GM18909 (cell line): Measurements from ENCODE around the gene CLCN5.

Experiments used
- ATAC-seq: cut with Tn5 transposase; IDR thresholded peaks from one replicate; pipeline ENCODE4 v1.9.1; 2021; ENCODE audit warnings: mild to moderate bottlenecking; ENCODE audit not compliant: unreplicated experiment, poor library complexity

Gene CLCN5

DNA sequence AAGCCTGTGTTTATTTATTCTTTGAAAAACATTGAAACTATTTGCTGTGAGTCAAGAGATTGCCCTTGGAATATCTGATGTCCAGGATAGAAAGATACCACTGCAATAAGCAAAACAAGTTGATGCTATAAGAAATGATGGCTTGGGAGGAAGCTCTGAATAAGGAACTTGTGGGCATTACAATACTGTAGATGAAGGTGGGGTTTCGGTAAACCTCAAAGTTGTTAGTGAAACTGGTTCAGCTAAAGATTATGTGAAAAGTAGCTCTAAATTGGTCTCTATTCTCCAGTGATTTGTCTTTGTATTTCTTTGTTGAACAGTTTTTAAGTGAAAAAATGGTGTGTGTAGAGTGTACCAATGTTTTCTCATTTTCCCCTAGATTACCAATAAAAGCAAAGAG lies 149.7 kb downstream of the CLCN5 start:
- ATAC-seq, result no peak

DNA sequence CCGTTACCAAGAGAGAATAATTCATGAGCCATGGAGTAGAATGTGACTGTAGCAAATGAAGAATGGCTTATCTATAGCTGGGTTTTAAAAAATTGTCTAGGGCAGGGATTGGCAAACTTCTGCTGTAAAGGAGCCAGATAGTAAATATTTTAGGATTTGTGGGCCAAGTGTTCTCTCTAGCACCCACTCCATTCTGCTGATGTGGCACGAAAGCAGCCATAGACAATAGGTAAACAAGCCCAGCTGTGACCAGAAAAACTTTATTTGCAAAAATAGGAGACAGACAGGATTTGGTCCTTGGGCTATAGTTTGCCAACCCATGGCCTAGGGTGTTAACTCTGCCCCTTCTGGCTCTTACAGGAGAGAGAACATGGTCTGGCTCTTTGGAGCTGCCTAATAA lies 151.2 kb downstream of the CLCN5 start:
- ATAC-seq, result no peak

DNA sequence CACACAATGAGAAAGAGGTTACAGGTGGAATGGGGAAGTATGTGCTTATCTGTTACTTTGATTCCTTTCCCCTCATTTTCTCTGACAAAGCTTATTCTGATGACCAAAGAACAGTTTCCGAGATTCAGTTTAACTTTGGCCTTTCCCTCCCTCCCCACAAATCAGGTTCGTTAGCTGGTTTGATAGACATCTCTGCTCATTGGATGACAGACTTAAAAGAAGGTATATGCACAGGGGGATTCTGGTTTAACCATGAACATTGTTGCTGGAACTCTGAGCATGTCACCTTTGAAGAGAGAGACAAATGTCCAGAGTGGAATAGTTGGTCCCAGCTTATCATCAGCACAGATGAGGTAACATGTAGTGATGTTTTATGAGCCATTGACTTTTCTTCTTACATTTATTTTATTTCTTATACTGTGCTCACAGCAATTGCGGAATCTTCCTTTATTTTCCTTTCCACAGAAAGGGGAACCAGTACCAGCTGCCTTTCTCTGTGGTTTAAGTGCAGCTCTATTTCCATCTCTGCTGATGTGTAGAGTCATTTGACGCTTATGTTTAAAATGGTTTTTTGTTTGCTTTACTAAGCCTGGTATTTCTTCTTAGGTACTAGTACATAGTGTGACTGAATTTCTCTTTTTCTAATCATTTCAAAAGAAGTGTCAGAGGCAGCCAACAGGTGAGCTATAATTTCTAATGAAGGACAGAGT lies 153.4 kb downstream of the CLCN5 start:
- ATAC-seq, result no peak

DNA sequence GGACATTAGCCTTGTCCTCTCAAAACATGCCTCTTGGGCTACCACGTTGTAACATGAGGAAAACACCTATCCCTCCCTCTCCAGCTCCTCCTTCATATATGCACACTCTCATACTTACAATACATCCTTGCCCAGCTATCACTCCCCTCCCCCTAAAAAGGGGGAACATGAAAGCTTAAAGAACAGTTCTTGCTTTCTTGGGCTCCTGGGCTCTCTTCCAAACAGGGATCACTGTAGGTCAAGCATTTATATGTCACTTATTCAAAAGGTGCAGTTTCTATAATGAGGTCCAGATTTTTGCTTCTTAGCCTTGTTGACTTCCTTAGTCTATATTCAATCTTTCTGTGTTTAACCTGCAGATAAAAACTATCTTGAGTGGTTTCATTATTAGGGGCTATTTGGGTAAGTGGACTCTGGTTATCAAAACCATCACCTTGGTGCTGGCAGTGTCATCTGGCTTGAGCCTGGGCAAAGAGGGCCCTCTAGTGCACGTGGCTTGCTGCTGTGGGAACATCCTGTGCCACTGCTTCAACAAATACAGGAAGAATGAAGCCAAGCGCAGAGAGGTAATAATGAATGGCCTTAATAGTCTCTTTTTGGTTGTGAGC lies 159.0 kb downstream of the CLCN5 start:
- no peak for ATAC-seq

DNA sequence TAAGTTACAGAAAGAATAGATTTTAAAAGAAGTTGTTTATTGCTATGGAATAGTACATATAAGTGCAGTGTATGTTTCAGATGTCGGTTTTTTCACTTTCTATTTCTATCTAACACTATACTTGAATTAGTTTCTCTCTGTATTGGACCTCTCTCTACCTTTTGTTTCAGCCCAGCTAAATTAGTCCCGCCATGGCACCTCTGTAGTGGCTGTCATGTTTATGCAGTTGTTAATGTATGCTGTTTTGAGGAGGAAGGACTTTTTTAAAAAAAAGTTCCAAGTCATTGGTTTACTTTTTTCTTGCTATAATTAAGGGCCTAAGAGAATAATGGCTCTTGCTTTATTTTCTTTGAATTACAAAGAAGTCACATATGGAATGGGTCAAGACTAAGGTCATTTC lies 160.3 kb downstream of the CLCN5 start:
- no peak for ATAC-seq

DNA sequence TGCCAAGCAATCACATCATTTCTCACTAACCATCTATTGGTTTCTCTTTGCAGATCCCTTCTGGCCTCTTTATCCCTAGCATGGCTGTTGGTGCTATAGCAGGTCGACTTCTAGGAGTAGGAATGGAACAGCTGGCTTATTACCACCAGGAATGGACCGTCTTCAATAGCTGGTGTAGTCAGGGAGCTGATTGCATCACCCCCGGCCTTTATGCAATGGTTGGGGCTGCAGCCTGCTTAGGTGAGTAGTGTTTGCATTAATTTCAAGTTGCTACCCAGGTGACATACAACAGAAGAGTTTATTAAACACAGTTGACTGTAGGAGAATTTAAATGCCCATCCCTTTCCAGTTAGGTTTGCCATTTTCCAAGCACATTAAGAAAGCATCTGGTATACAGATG lies 166.2 kb downstream of the CLCN5 start:
- ATAC-seq, result no peak

DNA sequence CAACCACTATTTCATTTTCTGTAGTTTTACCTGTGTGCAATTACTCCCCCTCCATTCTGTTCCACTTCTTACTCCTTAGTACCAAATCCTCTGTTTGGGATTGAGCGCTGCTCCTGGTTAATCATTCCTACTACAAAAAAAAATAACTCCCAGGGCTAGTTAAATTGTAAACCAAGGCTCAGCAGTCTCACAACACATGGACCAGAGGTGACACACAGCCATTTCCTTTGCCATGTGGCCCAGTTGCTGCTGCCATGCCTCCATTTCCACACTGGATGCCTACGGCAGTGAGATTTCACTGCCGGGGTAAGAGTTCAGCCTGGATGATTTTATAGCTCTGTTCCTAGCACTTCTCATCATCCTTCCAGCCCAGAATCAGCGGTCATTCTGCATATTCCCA lies 171.2 kb downstream of the CLCN5 start:
- ATAC-seq, result no peak

DNA sequence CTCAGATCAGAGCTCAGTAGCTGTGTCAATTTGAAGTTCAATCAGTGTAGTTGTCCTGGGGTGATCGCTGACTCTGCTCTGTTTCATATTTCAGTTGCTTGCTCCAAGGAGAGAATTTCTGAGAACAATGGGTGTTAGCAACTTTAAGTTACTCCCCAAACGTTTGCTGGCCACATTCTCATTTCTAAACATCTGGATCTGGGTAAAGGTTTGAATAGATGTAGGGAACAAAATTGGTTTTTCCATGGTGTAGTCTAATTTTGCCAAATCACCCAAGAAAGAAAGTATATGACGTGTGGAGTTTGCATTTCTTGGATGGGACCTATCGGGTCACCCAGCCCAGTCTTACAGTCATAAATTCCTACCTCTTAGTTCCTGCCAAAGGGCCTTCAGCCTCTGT lies 174.7 kb downstream of the CLCN5 start:
- no peak for ATAC-seq

DNA sequence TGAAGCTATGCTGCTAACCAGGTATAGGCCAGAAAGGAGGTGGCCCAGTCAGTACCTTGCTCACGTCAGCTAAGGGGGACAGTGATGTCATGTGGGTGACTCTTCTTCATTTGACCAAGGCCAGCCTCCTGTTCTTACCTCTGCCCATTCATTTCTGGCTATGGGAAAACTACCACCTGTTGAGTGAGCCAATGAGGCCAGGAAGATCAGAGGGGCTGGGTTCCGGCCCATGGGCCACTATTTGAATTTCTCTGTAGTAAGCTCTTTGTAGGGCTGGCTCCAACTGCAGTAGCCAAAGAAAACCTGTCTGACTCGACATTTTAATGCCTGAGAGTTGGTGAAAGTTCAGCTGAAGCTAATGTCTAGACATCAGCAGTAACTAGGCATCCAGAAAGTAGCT lies 175.8 kb downstream of the CLCN5 start:
- no peak for ATAC-seq

DNA sequence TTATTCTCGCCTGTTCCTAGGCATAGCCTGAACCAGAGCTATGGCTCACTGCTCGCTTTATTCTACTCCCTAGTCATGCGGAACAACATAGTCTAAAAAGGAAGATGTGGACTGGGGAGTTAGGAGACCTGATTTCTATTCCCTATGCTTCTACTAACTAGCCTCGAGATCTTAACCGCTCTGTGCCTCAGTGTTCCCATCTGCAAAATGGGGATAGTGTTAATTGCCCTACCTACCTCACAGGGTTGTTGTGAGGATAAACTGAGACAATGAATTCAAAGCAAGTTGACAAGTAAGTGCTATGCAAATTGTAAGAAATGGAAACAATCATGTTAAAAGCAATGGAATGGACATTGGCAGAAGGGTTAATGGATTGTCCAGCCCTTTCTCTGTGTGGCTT lies 176.4 kb downstream of the CLCN5 start:
- no peak for ATAC-seq

DNA sequence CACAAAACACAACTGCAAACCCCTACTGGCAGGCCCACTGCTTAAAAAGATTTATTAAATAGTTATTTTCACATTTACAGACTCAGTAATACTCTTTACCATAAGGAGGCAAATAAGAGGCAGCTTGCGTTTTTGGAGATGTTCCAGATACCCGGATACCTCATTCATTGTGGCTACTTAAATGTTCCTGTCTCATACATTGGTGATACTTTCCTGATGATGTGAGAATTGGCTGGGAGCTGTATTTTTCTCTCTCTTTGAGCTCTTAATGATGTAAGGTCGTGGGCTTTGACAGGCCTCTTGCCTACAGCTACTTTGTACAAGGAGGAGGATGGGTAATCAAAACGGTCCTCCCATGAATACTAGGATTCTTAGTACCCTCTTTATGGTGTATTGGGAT lies 176.9 kb downstream of the CLCN5 start:
- no peak for ATAC-seq

DNA sequence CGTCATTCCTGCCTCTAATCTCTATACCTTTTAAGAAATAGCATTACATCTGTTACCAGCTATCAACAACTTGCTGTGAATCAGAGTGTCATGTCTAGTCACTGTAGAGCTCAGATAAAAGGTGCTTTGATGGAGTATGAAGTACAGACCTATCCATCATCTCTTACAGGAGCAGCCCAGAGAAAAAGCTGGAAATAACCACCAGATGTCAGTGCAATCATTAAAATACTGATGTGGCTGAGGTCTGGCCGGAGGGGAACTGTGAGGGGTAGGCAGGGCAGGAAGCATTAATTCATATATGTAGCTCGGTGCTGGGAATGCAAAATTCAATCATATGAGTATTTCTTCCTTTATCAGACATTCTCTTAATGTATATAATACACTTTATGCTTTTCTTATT lies 177.8 kb downstream of the CLCN5 start:
- no peak for ATAC-seq

DNA sequence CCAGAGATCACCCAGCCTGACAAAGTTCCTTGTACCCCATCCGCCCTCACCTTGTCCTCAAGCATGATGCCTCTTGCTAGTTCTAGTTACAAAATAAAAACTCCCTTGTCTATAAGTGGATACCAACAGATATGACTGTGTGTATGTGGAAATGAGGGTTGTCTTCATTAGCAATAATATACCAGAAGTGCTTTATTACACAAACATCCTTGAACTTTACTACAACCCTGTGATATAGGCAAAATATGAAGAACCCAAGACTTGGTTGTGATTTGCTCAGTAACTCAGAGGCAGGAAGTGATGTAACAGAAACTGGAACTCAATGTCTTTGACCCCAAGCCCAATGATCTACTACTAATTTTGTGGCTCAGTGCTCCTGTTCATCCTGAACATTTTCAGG lies 180.8 kb downstream of the CLCN5 start:
- ATAC-seq, result no peak

DNA sequence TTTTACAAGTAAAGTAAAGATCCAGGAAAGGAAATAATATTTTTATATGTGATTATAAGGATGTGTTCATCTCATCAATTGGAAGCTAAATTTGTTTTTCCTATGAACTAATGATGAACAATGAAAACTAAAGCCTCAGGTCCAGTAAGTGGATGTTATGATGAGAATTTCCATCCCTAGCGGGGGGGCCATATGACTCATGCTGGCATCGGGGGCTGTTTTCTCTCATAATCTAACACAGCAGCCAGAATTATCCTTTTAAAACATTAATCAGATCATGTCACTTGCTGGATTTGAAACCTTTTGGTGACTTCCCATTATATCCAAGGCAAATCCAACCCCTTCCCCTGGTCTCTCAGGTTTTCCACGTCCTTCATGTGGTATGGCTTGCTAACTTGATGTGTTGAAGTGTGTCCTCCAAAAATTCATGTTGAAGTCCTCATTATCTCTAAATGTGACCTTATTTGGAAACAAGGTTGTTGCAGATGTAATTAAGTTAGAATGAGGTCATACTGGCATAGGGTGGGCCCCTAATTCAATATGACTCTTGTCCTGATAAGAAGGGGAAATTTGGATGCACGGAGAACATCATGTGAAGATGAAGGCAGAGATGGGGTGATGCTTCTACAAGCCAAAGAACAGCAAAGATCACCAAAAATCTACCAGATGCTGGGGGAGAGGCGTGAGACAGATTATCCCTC lies 181.6 kb downstream of the CLCN5 start:
- no peak for ATAC-seq

DNA sequence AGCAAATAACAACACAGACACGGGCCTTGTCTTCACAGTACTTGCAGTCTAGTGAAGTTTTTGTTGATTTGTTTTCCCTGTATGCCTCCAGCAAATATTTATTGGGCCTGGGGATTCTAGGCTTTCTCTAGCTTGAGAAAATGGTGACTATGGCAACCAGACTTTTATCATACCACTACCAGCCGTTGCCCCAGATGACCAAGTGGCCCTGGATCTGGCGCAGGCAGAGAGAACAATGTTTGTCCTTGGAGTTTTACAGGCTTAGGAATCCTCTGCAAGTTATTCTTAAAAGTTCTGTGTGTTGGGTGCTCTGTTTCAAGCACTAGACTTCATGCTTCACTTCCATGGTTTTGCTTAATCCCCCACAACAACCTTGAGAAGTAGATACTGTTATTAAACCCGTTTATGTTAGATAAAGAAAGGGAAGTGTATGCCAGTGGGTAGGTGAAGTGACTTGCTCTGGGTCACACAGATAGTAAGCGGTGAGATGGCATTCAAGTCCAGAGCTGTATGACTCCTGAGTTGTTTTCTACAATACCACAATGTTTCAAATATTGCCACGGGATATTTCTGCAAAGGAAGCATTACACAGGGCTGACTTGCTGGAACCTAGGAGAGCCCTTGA lies 183.8 kb downstream of the CLCN5 start:
- ATAC-seq, result no peak

DNA sequence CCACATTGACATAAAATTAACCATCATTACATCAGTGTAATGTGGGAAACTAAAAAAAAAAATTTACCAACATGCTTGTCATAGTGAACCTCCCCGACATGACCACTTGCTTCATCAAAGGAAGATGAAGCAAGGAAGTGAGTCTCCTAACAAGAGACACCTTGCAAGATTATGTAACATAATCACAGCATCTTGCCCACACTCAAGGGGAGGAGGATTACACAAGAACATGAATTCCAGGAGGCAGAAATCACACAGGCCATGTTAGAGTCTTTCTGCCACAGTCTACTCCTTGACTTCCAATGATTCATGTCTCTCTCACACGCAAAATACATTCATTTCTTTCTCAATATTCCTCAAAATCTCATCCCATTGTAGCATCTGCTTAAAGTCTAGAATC lies 185.1 kb downstream of the CLCN5 start:
- no peak for ATAC-seq

DNA sequence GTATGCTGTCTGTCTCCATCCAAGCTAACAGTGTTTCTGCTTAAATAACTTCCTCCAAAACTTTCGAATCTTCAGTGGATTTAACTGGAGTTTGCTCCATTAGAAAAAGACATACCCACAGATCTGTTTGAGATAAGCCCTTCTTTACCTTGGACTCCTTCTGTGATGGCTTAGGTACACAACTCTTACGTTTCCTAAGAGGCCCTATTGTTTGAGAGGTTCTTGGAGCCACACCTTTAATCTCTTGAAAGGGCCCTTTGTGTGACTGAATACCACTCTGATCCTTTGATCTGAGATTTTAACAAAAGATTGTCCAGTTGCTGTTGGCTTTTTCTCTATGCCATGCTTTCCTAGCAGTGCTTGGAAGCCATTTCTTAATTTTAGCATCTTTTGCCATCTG lies 185.9 kb downstream of the CLCN5 start:
- ATAC-seq, result no peak

DNA sequence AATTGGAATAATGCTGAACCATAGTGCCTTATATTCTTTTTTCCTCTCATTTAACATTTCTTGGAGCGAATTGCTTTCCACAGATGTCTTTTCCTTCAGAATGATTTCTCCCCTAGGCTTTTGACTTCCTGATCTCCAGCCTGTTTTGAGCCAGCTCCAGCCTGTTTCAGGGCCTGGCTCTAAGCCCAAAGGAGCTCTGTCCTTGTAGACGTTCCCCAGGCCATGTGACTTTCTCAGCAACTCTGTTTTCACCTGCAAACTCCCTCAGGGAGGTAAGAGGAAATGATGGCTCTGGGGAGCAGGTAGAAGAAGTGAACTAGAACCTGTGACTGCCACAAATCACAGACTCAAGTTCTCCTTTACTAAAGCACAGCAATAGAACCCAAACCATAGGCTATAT lies 189.3 kb downstream of the CLCN5 start:
- ATAC-seq, result no peak

DNA sequence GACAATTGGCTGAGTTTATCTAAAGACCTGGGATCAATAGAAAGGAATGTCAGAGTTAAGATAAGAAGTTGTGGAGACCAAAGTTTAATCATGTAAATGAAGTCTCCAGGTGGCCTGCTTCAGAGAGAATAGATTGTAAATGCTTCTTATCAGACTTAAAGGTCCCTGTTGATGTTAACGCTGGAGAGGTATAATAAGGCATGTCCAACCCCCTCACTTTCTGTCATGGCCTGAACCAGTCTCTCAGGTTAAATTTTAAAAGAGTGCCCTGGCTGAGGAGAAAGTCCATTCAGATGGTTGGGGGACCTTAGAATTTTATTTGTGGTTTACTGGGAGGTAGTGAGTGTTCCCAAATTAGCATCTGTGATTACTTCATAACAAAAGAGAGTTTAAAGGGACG lies 191.7 kb downstream of the CLCN5 start:
- ATAC-seq, result no peak

DNA sequence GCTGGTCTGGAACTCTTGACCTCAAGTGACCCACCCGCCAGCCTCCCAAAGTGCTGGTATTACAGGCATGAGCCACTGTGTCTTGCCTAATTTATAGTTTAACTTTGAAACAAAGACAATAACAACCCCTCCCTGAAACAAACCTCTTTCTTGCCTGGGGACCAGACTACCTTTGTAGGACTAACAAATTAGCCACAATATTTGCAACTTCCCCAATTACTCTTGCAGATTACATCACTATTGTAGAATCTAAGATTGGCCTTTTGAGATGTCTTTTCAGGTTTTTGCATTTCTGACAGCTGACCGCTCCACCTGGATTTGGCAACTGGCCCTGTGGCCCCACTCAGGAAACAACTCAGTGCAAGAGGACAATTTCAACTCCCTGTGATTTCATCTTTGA lies 193.6 kb downstream of the CLCN5 start:
- no peak for ATAC-seq

DNA sequence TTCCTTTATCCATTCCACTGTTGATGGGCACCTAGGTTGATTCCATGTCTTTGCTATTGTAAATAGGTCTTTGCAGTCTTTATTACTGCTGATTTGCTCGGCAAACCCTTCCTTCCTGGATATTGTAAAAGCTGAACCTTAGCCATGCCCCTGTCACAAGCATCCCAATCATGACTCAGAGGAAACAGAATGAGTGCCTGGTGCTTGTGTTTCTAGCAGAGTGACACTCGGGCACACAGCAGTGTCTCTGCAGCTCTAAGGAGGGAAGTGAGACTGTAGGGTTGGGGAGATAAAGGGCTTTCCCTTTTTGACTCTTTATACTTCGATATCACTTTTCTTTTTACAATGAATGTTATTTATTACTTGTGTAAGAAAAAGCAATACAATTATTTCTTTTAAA lies 195.1 kb downstream of the CLCN5 start:
- no peak for ATAC-seq
